ENCODE data around the gene GID8.

Gene GID8

GRCh38 chr20:62977613-62978560, 39.9 kb downstream of the GID8 start:
- peak overlapping the region; percentile 26 for H3K4me3 ChIP-seq (ENCODE audit: low read depth, low read length)

GRCh38 chr20:62978561-62978943, 40.6 kb downstream of the GID8 start:
- H3K4me3 ChIP-seq (ENCODE audit: low read depth, low read length) = no peak overlapping the region
- no peak for TF ChIP-seq CTCF (IDR thresholded peaks at IDR 0.05; ENCODE audit: borderline replicate concordance, insufficient read depth, low read depth, low read length)

More at GRCh38 chr20:62977613-62978560, 39.9 kb downstream of the GID8 start:
- no peak for TF ChIP-seq CTCF (IDR thresholded peaks at IDR 0.05; ENCODE audit: borderline replicate concordance, insufficient read depth, low read depth, low read length)

GRCh38 chr20:62979310-62979709, 41.4 kb downstream of the GID8 start:
- TF ChIP-seq CTCF (IDR thresholded peaks at IDR 0.05; ENCODE audit: borderline replicate concordance, insufficient read depth, low read depth, low read length) = no peak
- H3K4me3 ChIP-seq (ENCODE audit: low read depth, low read length) = no peak overlapping the region

GRCh38 chr20:62979876-62980373, 42.0 kb downstream of the GID8 start:
- no peak overlapping the region for H3K4me3 ChIP-seq (ENCODE audit: low read depth, low read length)
- no peak for TF ChIP-seq CTCF (IDR thresholded peaks at IDR 0.05; ENCODE audit: borderline replicate concordance, insufficient read depth, low read depth, low read length)

GRCh38 chr20:62980380-62980960, 42.5 kb downstream of the GID8 start:
- H3K4me3 ChIP-seq (ENCODE audit: low read depth, low read length) = no peak overlapping the region

GRCh38 chr20:62980970-62981369, 43.0 kb downstream of the GID8 start:
- TF ChIP-seq CTCF (IDR thresholded peaks at IDR 0.05; ENCODE audit: borderline replicate concordance, insufficient read depth, low read depth, low read length) = no peak
- no peak overlapping the region for H3K4me3 ChIP-seq (ENCODE audit: low read depth, low read length)

More at GRCh38 chr20:62980380-62980960, 42.5 kb downstream of the GID8 start:
- TF ChIP-seq CTCF (IDR thresholded peaks at IDR 0.05; ENCODE audit: borderline replicate concordance, insufficient read depth, low read depth, low read length) = no peak

Measured in GM12875 (cell line).